GM23338 (cell line): ENCODE measurements around the gene MAPRE2. TPM values are rescaled to one million over a fixed set of nuclear protein-coding genes. Genes with fewer than 3 reads are reported as not detected.

Experiments
- CTCF ChIP-seq, 2 experiments: fragments of 200-600 bp in 1 of 2; sonication (generic) in 1 of 2; conservative IDR thresholded peaks; 2 replicates each; pipeline versions ENCODE4 v1.5.1 to v1.6.1; 2016 to 2017; ENCODE audit warnings: antibody characterized with exemption in 2 of 2, low read depth in 2 of 2, mild to moderate bottlenecking in 2 of 2, moderate library complexity in 1 of 2
- ETS1 ChIP-seq: IDR thresholded peaks from 2 replicates; pipeline ENCODE4 v1.6.1; 2016; ENCODE audit warnings: antibody characterized with exemption
- EZH2 ChIP-seq: fragments of 200-600 bp; sonication (generic); IDR thresholded peaks from one replicate; pipeline ENCODE4 v1.8.0; 2017; ENCODE audit warnings: antibody characterized with exemption, mild to moderate bottlenecking, low read depth; ENCODE audit not compliant: unreplicated experiment
- EZH2phosphoT487 ChIP-seq: fragments of 200-600 bp; sonication (generic); IDR thresholded peaks from one replicate; pipeline ENCODE4 v1.8.1; 2018; ENCODE audit warnings: antibody characterized with exemption; ENCODE audit not compliant: unreplicated experiment
- JUNB ChIP-seq: IDR thresholded peaks from one replicate; pipeline ENCODE4 v1.6.1; 2016; ENCODE audit warnings: antibody characterized with exemption; ENCODE audit not compliant: unreplicated experiment
- NANOG ChIP-seq: IDR thresholded peaks from 2 replicates; pipeline ENCODE4 v1.6.1; 2016; ENCODE audit warnings: antibody characterized with exemption, borderline replicate concordance
- POLR2AphosphoS5 ChIP-seq: IDR thresholded peaks from 2 replicates; pipeline ENCODE4 v1.6.1; 2016; ENCODE audit warnings: antibody characterized with exemption, low read depth
- STAT1 ChIP-seq: IDR thresholded peaks from one replicate; pipeline ENCODE4 v1.6.1; 2016; ENCODE audit warnings: antibody characterized with exemption; ENCODE audit not compliant: unreplicated experiment
- ZNF114 ChIP-seq: fragments of 250-450 bp; sonication (Bioruptor Pico); IDR thresholded peaks from 2 replicates; pipeline ENCODE4 v1.5.0; 2020; ENCODE audit warnings: mild to moderate bottlenecking, moderate library complexity
- ZNF331 ChIP-seq: fragments of 250-450 bp; sonication (Bioruptor Pico); IDR thresholded peaks from 2 replicates; pipeline ENCODE4 v1.5.0; 2020; ENCODE audit warnings: low read depth, mild to moderate bottlenecking, moderate library complexity
- ZNF462 ChIP-seq: fragments of 250-450 bp; sonication (Bioruptor Pico); IDR thresholded peaks from 2 replicates; pipeline ENCODE4 v1.5.0; 2020; ENCODE audit warnings: mild to moderate bottlenecking, moderate library complexity
- polyA plus RNA-seq: library from polyadenylated mRNA; unstranded; fragments of >200 nt; fragmentation: Nextera tagmentation; extraction: Ambion mirVana; gene quantifications from 2 replicates; pipeline ENCODE4 v1.2.1, GENCODE V29; 2016
- total RNA-seq: library from RNA; depleted of rRNA; stranded (reverse); fragments of >200 nt; shearing (Covaris generic); gene quantifications from 2 replicates; pipeline ENCODE4 v1.2.3, GENCODE V29; 2014

Gene MAPRE2
- total and polyA plus RNA-seq, 2 experiments from 2014 or later: 17.8 to 40.4 TPM

GRCh38 chr18:35121531-35121930 lies 80.3 kb downstream of the MAPRE2 start (continued):
- TF ChIP-seq ZNF462 (CRISPR knock-in tag) (no peak), STAT1 (no peak), NANOG (no peak), EZH2phosphoT487 (no peak), CTCF (conservative IDR thresholded peaks at IDR 0.05; ENCODE audit: low read depth in 2 of 2) (no peak), ETS1 (no peak), JUNB (no peak), ZNF331 (CRISPR knock-in tag) (no peak), ZNF114 (CRISPR knock-in tag) (no peak), EZH2 (no peak), POLR2AphosphoS5 (no peak)
